ENCODE results near the gene VTI1A.
A peak's percentile ranks its signal among the peaks of the same experiment; 100 is the strongest.

VTI1A gene

DNA sequence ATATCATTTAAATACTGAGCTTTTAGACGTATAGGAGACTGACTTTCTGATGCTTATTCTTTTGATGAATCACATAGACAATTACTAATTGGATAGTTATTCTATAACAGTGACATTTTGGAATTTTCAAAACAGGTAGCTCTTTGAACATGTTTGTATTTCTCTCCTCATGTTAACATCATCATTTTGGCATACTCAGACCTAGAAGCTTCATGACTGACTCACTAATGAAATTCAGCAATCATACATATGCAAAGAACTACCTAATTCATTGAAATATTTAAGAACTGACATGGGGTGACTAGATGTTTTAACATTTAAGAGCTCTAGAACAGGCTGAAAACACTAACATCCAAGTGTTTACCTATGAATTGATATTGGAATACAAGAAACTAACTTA lies 192.3 kb downstream of the VTI1A start:
- DNase-seq (ENCODE audit: low read depth), result peak; percentile 60

DNA sequence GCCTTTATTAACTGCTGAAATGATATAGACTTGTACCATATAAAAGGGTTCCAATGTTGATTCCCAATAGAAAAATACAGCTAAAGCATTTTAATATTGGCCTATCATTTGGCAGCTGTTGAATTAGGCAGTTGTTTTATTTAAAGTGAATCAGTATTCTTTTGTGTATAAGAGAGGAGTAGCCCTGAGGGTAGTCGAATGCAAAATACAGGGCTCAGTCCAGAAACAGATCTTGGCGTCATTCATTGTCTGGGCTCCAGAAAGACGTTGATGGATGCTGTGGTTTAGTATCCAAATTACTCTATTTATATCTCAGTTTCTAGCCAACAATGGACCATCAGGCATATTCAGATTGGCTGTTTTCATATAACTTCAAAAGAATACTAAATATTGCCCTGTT lies 193.6 kb downstream of the VTI1A start:
- no peak for DNase-seq (ENCODE audit: low read depth)

DNA sequence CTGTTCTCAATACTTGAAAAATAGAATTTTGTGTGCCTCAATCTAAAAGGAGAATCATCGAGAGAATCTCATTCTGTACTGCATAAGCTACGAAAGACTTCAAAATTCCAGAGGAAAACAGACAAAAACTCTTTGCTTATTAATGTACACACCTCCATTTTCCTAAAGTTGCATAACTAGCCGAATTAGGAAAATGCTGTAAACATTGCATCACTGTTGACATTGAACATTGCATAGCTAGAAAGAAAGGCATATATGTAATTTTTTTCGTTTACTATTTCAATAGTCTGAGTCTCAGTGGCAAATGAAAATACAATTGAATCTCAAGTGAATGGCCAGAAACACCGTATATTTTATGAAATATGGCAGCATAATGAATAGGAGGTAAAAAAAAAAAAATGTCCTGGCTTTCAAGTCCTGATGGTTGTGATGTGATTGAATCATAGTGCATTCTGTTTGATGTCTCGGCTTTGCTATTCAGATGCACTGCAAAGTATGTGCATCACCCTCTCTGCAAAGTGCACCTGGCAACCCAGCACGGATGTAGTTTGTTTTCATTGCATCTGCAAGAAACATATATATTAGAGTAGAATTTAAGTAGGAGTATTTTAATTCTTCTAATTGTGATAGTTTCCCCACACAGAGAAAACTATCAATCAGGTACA lies 196.7 kb downstream of the VTI1A start:
- no peak for DNase-seq (ENCODE audit: low read depth)

DNA sequence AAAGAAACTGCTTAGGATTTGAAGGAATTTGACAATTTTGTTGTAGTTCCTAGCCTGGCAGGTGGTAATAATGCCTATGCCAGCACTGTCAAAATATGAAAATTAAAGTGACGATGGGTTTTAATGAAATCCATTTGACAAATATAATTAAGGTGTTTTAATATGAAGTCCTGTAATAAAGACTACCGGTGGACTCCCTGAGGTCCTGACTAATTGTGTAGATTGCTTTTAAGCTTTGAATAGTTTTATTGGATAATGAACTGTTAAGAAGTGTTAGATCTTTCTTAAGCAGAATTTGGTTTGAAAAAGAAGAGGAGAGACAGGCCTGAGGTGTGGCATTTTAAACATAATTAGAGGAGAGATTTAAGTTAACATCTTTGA lies 197.2 kb downstream of the VTI1A start:
- no peak for DNase-seq (ENCODE audit: low read depth)

- peak; percentile 70 for DNase-seq (ENCODE audit: low read depth)
Measured at GRCh38 chr10:112649006-112649821, 202.2 kb downstream of the VTI1A start.

- DNase-seq (ENCODE audit: low read depth), result no peak
Measured at GRCh38 chr10:112649822-112650152, 202.8 kb downstream of the VTI1A start.

DNA sequence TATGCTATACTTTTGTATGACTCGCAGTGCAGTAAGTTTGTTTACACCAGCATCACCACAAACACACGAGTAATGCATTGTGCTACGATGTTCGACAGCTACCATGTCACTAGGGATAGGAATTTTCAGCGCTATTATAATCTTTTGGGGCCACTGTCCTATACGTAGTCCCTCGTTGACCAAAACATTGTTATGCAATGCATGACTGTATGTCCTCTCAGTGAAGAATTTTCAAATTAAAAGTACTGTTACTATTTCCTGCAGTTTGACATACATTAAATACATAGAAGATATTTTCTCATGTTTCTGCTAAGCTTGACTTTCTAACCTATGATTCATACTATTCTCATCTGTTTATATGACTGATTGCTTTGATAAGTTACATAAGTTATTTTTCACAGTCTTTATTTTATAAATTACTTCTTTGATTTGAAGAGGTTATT lies 203.6 kb downstream of the VTI1A start:
- peak; percentile 58 for DNase-seq (ENCODE audit: low read depth)

DNA sequence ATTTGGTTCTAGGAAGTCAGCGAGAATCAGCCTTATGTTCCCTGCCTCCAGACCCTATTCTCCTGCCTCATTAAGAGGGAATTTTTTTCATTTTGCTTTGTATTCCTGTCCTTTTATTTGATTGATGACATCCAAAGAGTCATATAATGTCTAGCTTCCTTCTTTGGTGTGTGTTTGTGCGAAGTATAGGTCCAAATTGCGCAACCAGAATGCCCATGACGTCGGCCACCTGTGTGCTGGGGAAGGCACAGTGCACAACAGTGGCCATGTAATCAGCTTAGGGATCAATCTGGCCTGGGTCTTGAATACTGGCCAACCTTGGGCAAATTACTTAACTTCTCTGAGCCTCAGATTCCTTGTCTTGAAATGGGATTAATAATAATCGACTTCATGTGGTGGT lies 206.2 kb downstream of the VTI1A start:
- DNase-seq (ENCODE audit: low read depth), result no peak

- DNase-seq (ENCODE audit: low read depth), result no peak
Measured at GRCh38 chr10:112653851-112654250, 206.8 kb downstream of the VTI1A start.

GRCh38 chr10:112654794-112655193 lies 207.8 kb downstream of the VTI1A start:
- no peak for DNase-seq (ENCODE audit: low read depth)

GRCh38 chr10:112655722-112656121 lies 208.7 kb downstream of the VTI1A start:
- DNase-seq (ENCODE audit: low read depth), result peak; percentile 29

GRCh38 chr10:112658465-112658864 lies 211.4 kb downstream of the VTI1A start:
- no peak for DNase-seq (ENCODE audit: low read depth)

- DNase-seq (ENCODE audit: low read depth), result peak; percentile 85
Measured at GRCh38 chr10:112658900-112659638, 212.1 kb downstream of the VTI1A start.

DNA sequence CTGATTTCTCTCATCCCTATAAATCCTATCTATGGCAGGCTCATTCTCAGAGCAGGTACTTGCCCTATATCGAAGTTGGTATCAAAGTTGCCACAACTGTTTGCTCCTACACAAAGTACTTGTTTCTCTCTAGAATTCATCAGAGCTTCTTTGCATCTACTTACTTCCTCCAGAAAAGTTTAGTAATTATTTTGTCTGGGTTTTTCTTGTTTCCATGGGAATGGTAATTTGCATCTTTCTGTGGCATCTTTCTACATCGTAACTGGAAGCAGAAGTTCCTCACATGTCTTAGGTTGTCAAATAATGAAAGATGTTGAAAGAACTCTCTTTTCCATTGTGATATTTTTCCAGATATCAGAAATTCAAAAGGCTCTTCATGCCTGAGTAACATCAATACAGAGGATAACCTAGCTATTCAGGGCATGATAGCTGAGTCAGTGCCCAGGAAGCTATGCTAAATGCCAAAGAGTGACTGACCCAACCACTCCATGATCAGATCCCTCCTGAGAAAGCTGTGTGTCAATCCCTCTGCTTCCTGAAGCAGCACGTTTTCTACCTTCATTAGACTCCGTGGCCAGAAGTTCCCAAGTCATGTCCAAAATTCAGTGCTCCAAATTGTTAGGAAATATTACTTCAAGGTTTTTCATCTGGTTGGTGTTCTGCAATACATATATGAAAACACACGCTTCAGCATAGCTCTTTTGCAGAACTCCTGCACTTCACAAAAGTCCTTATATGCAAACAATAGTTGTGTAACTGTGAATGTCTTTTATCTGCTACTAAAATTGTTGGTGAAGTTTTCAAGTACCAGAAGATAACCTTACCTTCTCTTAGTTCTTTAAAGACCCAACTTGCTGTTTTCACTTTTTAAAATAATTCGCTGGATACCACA lies 216.5 kb downstream of the VTI1A start:
- peak; percentile 85 for DNase-seq (ENCODE audit: low read depth)

DNA sequence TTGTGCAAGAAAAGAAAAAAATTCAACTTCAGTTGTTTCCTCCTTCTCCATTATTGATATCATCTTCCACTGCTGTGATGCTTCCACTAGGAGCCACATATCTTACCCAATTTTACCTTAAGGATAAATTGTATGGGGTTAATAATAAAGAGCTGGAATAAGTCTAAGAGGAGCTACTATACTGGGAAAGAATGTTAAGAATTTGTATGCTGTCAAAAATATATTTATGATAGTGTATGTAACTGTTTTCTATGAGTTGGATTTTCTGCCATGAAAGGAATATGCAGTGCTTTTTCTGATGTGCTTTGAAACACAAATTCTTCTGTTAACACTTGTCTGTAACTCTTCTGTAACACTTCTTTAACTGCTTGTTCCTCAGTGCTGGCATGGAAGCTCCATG lies 219.1 kb downstream of the VTI1A start:
- no peak for DNase-seq (ENCODE audit: low read depth)

DNA sequence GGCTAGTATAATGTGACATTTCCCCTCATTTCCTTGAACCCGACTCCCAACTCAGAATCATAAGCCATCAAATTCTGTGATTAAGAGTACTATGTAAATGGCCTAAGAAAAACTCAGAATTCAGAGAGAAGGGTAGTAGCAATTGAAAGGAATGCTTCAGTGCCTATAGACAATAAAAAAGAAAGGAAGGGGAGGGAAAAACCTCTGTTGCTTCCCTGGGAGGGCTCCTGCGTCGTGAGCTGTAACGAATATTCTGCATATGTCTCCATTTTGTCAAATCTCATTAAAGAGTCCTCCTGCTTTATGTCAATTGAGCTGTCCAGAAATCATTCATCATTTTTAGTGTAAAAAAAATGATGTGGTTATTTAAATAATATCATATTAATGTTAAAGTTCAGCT lies 223.0 kb downstream of the VTI1A start:
- DNase-seq (ENCODE audit: low read depth), result no peak

GRCh38 chr10:112671743-112672142 lies 224.7 kb downstream of the VTI1A start:
- DNase-seq (ENCODE audit: low read depth), result no peak

DNA sequence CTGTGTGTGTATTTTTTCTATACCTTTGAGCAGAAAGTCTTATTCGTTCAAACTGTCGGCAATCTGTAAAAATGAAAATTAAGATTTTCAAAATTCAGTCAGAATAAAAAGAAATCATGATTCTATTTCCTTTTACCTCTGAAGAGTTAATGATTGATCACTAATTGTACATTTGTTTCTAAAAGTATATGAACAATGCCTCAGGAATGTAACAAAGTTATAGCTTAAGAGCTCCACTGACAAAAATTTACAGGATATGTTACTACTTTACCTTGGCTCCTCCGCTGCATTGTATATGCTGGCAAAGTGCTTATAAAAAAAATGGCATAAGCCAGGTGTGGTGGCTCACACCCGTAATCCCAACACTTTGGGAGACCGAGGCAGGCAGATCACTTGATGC lies 225.7 kb downstream of the VTI1A start:
- no peak for DNase-seq (ENCODE audit: low read depth)

- DNase-seq (ENCODE audit: low read depth), result no peak
Measured at GRCh38 chr10:112675560-112676083, 228.6 kb downstream of the VTI1A start.

DNA sequence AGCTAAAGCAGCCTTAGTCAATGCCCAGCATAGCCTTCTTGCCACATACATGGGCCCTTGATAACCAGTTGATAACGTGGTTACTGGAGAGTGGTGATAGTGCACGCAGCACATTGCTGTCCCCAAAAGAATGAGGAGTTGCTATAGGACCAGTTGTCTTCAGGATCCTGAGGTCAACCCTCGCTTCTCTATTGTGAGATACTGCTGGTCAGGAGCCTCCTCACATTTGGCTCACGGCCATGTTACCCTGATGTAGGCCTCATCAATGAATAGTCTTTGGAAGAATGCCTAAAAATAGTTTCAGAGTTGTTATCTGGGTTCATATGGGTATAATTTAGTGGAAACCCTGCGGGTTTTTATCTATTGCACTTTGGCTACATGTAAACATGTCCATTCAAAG lies 230.7 kb downstream of the VTI1A start:
- DNase-seq (ENCODE audit: low read depth), result no peak

DNA sequence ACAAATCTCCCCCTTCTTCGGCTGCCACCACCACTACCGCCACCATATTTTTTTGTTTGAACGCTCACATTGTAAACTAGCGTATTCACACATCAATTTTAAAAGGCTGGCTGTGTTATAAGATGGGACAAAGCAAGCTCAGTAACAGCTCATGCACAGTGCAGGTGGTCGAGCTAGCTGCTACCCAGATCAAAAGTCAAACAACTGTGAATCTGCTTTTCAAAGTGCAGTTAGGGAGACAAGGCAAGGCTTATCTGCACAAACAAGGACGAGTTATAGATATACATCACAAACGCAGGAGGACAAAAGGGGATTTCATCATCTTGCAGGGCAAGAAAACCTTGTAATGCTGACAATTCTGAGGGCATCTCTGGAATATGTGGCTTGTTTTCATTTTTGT lies 231.6 kb downstream of the VTI1A start:
- DNase-seq (ENCODE audit: low read depth), result no peak

DNA sequence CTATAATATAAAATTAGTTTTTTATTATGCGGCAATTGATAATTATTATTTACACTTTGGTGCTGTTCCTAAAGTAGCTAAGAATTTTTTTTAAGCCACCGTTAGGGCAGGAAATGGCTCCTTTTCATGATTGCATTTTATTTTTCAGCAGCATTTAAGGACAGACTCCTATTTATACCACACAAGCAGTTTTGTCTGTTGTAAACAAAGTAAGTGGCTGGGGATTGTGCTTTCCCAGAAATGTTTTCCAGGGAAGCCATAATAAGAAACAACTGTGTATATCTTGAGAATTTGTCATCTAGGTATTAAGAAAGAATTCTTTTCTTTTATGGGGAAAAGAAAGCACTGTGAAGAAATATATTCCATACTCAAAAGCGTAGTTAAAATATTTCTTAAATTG lies 232.0 kb downstream of the VTI1A start:
- DNase-seq (ENCODE audit: low read depth), result no peak

All from iris pigment epithelial cell (primary cell).